A673 (cell line): ENCODE data around the gene CDHR3.

ENCODE experiments used
- CTCF ChIP-seq: fragments of 300-800, 200-600 bp; sonication (generic); conservative IDR thresholded peaks from 2 replicates; pipeline ENCODE4 v1.5.1; 2017; ENCODE audit warnings: low read depth, mild to moderate bottlenecking, antibody characterized with exemption, low read length, moderate library complexity, mixed read lengths
- EZH2 ChIP-seq: fragments of 200-600 bp; sonication (generic); IDR thresholded peaks from 2 replicates; pipeline ENCODE4 v1.6.1; 2017; ENCODE audit warnings: borderline replicate concordance, low read depth, mild to moderate bottlenecking, mixed read lengths, antibody characterized with exemption, low read length; ENCODE audit not compliant: poor library complexity, severe bottlenecking

- TF ChIP-seq CTCF = no peak
- no peak for TF ChIP-seq EZH2
Measured at GRCh38 chr7:105943486-105943885, 19.6 kb upstream of the CDHR3 start.
